ES-I3 (cell line): Measurements from ENCODE around the gene FGF4.
"Not testable (repeated sequence)": the region's sequence is repeated elsewhere in the genome, so short reads cannot be mapped to it uniquely, and the experiment has no call there.

Source experiments
- H3K36me3 ChIP-seq: 2 replicates; pipeline ENCODE4 v1.6.1; 2013; ENCODE audit warnings: mild to moderate bottlenecking, low read length, control low read depth, moderate library complexity; ENCODE audit not compliant: insufficient read depth
- H3K4me1 ChIP-seq: 2 replicates; pipeline ENCODE4 v1.6.1; 2013; ENCODE audit warnings: mild to moderate bottlenecking, control low read depth, low read length; ENCODE audit not compliant: insufficient read depth
- H3K9ac ChIP-seq: 2 replicates; pipeline ENCODE4 v1.6.1; 2013; ENCODE audit warnings: low read depth, mild to moderate bottlenecking, low read length, moderate library complexity
- H3K9me3 ChIP-seq: 2 replicates; pipeline ENCODE4 v1.6.1; 2013; ENCODE audit warnings: mild to moderate bottlenecking, low read length, moderate library complexity; ENCODE audit not compliant: control insufficient read depth, insufficient read depth

Gene FGF4

DNA sequence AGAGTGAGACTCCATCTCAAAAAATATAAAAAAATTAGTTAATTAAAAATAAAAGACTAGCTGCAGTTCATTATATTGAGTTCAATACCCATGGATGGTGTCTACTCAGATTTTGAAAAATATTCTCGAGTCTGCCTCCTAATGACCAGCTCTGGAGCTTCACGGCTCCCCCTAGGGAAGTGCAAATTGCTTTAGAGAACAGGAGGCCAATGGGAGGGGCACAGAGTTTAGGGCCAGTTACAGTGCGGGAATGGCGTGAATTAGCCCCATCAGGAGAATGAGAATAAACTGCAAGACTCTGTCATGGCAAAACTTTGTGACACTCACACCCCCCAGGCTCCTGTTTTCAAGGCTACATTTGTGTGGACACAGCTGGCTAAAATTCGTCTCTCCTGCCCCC, 4.6 kb downstream of the FGF4 start:
- H3K9ac ChIP-seq: no peak overlapping the region

DNA sequence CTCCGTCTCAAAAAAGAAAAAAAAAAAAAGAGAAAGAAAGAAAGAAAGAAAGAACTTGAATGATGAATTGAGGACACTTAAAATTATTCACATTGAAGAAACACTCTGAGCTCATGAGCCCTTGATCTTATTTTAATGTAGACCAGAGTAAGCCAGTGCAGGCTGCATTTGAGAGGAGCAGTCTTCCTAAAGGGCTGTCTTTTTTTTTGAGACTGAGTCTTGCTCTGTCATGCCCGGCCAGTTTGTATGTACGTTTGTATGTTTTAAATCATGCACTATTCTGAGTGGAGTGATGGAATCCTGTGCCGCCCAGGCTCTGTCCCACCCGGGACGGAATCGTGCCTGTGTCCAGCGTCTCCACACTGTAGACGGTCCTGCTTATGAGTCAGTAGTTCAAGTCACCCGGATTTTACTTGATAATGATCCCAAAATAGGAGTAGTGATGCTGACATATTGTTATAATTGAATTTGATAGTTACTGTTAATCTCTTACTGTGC, 9.6 kb downstream of the FGF4 start:
- Histone ChIP-seq H3K9me3 (no peaks in the 10 kb centered on the region), H3K4me1 (no peaks in the 10 kb centered on the region), H3K36me3 (no peaks in the 10 kb centered on the region), H3K9ac (no peak overlapping the region)

More for the DNA sequence above, 4.6 kb downstream of the FGF4 start:
- H3K4me1 ChIP-seq: peaks cover 11% of the 10 kb centered on the region
- no peaks in the 10 kb centered on the region for H3K9me3 ChIP-seq
- no peaks in the 10 kb centered on the region for H3K36me3 ChIP-seq

- not testable (repeated sequence) for H3K36me3 ChIP-seq, H3K9me3 ChIP-seq, H3K9ac ChIP-seq, H3K4me1 ChIP-seq
These were observed 10.2 kb downstream of the FGF4 start for GRCh38 chr11:69764918-69765317.

- H3K9ac ChIP-seq: no peak overlapping the region
- no peaks in the 10 kb centered on the region for H3K36me3 ChIP-seq
- H3K4me1 ChIP-seq: no peaks in the 10 kb centered on the region
- no peaks in the 10 kb centered on the region for H3K9me3 ChIP-seq
These were observed 14.8 kb downstream of the FGF4 start for GRCh38 chr11:69760319-69760718.

- Histone ChIP-seq H3K9me3 (no peaks in the 10 kb centered on the region), H3K36me3 (no peaks in the 10 kb centered on the region), H3K4me1 (no peaks in the 10 kb centered on the region; the same call in 1 of the 2 replicates), H3K9ac (no peak overlapping the region)
These were observed 22.3 kb downstream of the FGF4 start for GRCh38 chr11:69752890-69753289.

GRCh38 chr11:69750875-69751597, 24.1 kb downstream of the FGF4 start:
- no peak overlapping the region for H3K9ac ChIP-seq
- no peaks in the 10 kb centered on the region for H3K9me3 ChIP-seq
- no peaks in the 10 kb centered on the region for H3K36me3 ChIP-seq
- peaks cover 9% of the 10 kb centered on the region; the same call in 1 of the 2 replicates for H3K4me1 ChIP-seq

DNA sequence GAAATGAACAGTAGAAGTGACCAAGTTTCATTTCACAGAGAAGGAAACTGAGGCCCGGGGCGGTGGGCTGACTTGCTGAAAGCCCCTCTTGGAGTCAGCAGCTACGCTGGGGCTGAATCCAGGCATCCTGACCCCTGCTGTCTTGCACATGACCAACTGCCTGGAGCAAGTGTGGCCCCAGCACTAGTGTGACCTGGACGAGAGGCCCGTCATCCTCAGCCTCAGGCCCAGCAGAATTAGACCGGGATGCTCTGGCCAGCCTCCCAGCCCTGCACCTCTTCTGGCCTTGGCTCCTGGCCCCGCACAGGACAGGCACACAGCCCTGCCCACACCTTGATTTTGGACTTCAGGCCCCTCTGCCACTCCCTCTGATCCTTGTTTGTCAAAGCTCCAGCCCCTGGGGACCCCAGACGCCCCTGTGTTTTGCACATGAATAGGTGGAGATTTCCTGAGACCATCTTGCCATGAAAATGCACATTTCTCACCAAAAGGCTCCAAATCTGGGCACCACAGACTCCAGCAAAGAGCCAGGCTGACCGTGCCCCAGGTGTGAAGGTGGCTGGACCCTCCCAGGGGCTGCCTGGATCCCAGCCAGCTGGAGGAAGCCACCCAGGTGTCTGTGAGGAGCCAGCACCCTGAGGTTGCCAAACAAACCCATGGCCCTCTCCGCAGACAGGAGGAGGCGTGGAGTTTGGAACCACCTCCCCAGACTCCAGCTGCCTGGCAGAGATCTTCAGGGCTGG, 24.9 kb downstream of the FGF4 start:
- Histone ChIP-seq H3K4me1 (peaks cover 9% of the 10 kb centered on the region; the same call in 1 of the 2 replicates), H3K9me3 (no peaks in the 10 kb centered on the region), H3K9ac (no peak overlapping the region), H3K36me3 (no peaks in the 10 kb centered on the region)

DNA sequence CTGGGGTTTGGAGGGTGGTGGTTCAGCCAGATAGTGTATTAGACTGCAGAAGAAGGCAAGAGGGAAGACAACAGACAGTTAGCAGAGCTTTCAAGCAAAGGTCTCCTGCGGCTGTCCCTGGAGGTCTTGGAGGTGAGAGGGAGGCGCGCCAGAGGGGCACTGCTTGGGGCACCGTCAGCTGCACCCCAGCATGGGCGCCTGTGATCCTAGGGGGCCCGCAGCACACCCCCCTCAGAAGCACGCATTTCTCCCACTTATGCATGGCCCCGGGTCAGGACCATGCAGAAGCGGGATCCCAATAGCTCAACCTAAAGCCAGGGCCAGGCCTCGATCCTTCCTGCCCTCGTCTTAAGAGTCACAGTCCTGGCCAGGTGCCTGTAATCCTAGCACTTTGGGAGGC, 26.5 kb downstream of the FGF4 start:
- H3K4me1 ChIP-seq: peaks cover 13% of the 10 kb centered on the region
- H3K36me3 ChIP-seq: no peaks in the 10 kb centered on the region
- no peaks in the 10 kb centered on the region for H3K9me3 ChIP-seq
- no peak overlapping the region for H3K9ac ChIP-seq

GRCh38 chr11:69746752-69747742, 28.1 kb downstream of the FGF4 start:
- H3K4me1 ChIP-seq: peaks cover 16% of the 10 kb centered on the region
- H3K36me3 ChIP-seq: no peaks in the 10 kb centered on the region
- H3K9me3 ChIP-seq: no peaks in the 10 kb centered on the region
- no peak overlapping the region for H3K9ac ChIP-seq

- no peak overlapping the region for H3K9ac ChIP-seq
- H3K9me3 ChIP-seq: no peaks in the 10 kb centered on the region
- peaks cover 16% of the 10 kb centered on the region for H3K4me1 ChIP-seq
- no peaks in the 10 kb centered on the region for H3K36me3 ChIP-seq
These were observed 29.0 kb downstream of the FGF4 start for GRCh38 chr11:69746140-69746539.

DNA sequence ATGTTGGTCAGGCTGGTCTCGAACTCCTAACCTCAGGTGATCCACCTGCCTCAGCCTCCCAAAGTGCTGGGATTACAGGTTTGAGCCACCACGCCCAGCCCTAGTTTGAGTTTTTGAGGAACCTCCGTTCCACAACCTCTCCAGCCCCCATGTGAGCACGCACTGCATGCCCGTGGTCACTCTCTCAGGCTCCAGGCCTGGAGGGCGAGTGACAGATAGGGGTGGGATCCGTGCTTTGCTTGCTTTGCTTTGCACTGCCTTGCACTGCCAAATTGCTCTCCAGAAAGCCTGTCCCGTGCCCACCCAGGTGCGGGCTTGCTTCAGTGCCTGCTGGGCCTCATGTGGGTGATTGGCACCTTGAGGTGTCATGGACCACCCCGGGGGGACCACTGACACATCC, 29.9 kb downstream of the FGF4 start:
- Histone ChIP-seq H3K9ac (no peak overlapping the region), H3K9me3 (no peaks in the 10 kb centered on the region), H3K36me3 (no peaks in the 10 kb centered on the region), H3K4me1 (peaks cover 16% of the 10 kb centered on the region)

DNA sequence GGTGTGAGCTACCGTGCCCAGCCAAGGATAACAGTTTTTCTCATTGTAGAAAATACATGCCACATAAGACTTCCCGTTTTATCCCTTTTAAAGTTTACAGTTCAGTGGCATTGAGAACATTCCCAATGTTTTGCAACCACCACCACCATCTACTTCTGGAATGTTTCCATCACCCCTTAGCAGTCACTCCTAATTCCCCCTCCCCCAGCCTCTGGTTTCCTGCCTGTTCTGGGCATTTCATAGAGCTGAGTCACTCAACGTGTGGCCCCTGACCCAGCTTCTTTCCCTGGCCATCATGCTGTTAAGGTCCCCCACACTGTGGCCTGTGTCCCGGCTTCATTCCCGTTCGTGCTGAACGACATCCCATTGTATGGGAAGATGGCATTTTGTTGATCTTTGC, 30.7 kb downstream of the FGF4 start:
- Histone ChIP-seq H3K9me3 (peaks cover 1% of the 10 kb centered on the region; the same call in 1 of the 2 replicates), H3K4me1 (peaks cover 16% of the 10 kb centered on the region), H3K9ac (no peak overlapping the region), H3K36me3 (no peaks in the 10 kb centered on the region)

GRCh38 chr11:69734841-69735240, 40.3 kb downstream of the FGF4 start:
- no peaks in the 10 kb centered on the region for H3K4me1 ChIP-seq
- peaks cover 6% of the 10 kb centered on the region for H3K9me3 ChIP-seq
- no peaks in the 10 kb centered on the region for H3K36me3 ChIP-seq
- no peak overlapping the region for H3K9ac ChIP-seq

- Histone ChIP-seq H3K9me3 (peaks cover 4% of the 10 kb centered on the region), H3K36me3 (no peaks in the 10 kb centered on the region), H3K9ac (no peak overlapping the region), H3K4me1 (no peaks in the 10 kb centered on the region)
These were observed 40.8 kb downstream of the FGF4 start for GRCh38 chr11:69734367-69734766.
